CD4-positive, alpha-beta T cell treated with Interleukin-4 for 1 hour (primary cell): ENCODE results near the gene ACSM5.
A peak's percentile ranks its signal among the peaks of the same experiment; 100 is the strongest.
"Not testable (repeated sequence)": the region's sequence is repeated elsewhere in the genome, so short reads cannot be mapped to it uniquely, and the experiment has no call there.

Experiments used
- DNase-seq, 2 donors: peaks; one replicate each; pipeline ENCODE4 v3.0.0-alpha.2; 2020 to 2022

Gene ACSM5

GRCh38 chr16:20399185-20399584 lies 10.1 kb upstream of the ACSM5 start:
- no peak for DNase-seq

GRCh38 chr16:20401066-20401465 lies 8.3 kb upstream of the ACSM5 start:
- DNase-seq = no peak

GRCh38 chr16:20401475-20402016 lies 7.8 kb upstream of the ACSM5 start:
- no peak for DNase-seq

GRCh38 chr16:20402651-20403050 lies 6.7 kb upstream of the ACSM5 start:
- no peak for DNase-seq

GRCh38 chr16:20404637-20405036 lies 4.7 kb upstream of the ACSM5 start, which contains the start of gene PDILT:
Gene PDILT (minus strand): TSS chr16:20404737. CDS start chr16:20399300, 5,437 bp downstream.
- no peak for DNase-seq

GRCh38 chr16:20410121-20410723 lies 888 bp downstream of the ACSM5 start:
- peak in 1 of 2 donors; percentile 27 for DNase-seq

GRCh38 chr16:20411055-20411454 lies 1.7 kb downstream of the ACSM5 start:
- no peak for DNase-seq

GRCh38 chr16:20415541-20415940 lies 6.2 kb downstream of the ACSM5 start:
- DNase-seq = no peak

- not testable (repeated sequence) for DNase-seq
Measured at GRCh38 chr16:20419093-20419492, 9.8 kb downstream of the ACSM5 start.

- DNase-seq = not testable (repeated sequence)
Measured at GRCh38 chr16:20421748-20422147, 12.4 kb downstream of the ACSM5 start.

GRCh38 chr16:20423772-20424128 lies 14.4 kb downstream of the ACSM5 start:
- DNase-seq = not testable (repeated sequence)

- no peak for DNase-seq
Measured at GRCh38 chr16:20424129-20424866, 15.0 kb downstream of the ACSM5 start.

- not testable (repeated sequence) for DNase-seq
Measured at GRCh38 chr16:20427401-20427797, 18.1 kb downstream of the ACSM5 start.

GRCh38 chr16:20429499-20429898 lies 20.2 kb downstream of the ACSM5 start:
- not testable (repeated sequence) for DNase-seq

GRCh38 chr16:20430480-20430879 lies 21.1 kb downstream of the ACSM5 start:
- not testable (repeated sequence) for DNase-seq

- DNase-seq = no peak
Measured at GRCh38 chr16:20430948-20431347, 21.6 kb downstream of the ACSM5 start.

- not testable (repeated sequence) for DNase-seq
Measured at GRCh38 chr16:20438950-20439349, 29.6 kb downstream of the ACSM5 start.

GRCh38 chr16:20439820-20440231 lies 30.5 kb downstream of the ACSM5 start:
- not testable (repeated sequence) for DNase-seq

- not testable (repeated sequence) for DNase-seq
Measured at GRCh38 chr16:20440731-20441130, 31.4 kb downstream of the ACSM5 start.

GRCh38 chr16:20441191-20441590 lies 31.9 kb downstream of the ACSM5 start:
- DNase-seq = no peak

- DNase-seq = not testable (repeated sequence)
Measured at GRCh38 chr16:20441859-20442258, 32.5 kb downstream of the ACSM5 start.

GRCh38 chr16:20446652-20447393 lies 37.5 kb downstream of the ACSM5 start:
- not testable (repeated sequence) for DNase-seq

- DNase-seq = not testable (repeated sequence)
Measured at GRCh38 chr16:20451364-20451763, 42.0 kb downstream of the ACSM5 start, which contains the start of gene ACSM2A. Gene ACSM2A (plus strand): TSS chr16:20451521. CDS start chr16:20460115, 8,594 bp downstream.
